Measurements from ENCODE around the gene CCDC13. TPM values are rescaled to one million over a fixed set of nuclear protein-coding genes. Genes with fewer than 3 reads are reported as not detected.

Gene CCDC13
- total RNA-seq, 1 experiment from 2014 or later = 0.82 TPM

DNA sequence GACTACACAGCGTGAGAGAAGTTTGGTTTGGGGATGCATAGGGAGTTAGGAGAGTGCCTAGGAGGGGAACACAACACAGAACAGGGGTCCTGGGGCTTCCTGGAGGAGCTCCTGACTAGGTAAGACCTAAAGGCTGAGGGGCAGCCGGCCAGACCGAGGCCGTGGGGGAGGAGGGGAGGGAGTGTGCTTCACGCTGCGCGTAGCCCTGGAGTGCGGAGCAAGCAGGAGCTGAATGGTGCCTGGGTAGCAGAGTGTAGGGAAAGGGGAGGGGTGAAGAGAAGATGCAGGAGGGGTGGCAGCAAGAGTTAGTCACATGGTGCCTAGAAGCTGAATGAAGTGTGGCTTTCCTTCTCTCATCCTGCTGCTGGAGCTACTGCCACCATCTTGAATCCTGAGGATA lies 38.0 kb downstream of the CCDC13 start:
- Histone ChIP-seq H3K36me3 (ENCODE audit: control insufficient read depth, insufficient read depth, low read length) (no peaks in the 10 kb centered on the region), H3K4me3 (ENCODE audit: low read depth, low read length) (no peak overlapping the region), H3K27me3 (replicated peaks; ENCODE audit: control insufficient read depth, insufficient read depth, low read length) (no peaks in the 10 kb centered on the region), H3K9me3 (no peaks in the 10 kb centered on the region), H3K4me1 (no peaks in the 10 kb centered on the region)
- H3K4me1 Mint-ChIP-seq (ENCODE audit: low read depth, unreplicated experiment) = no peaks in the 10 kb centered on the region
- no peak overlapping the region for H3K27ac Mint-ChIP-seq (ENCODE audit: unreplicated experiment)
- BruUV-seq (replicated peaks) = no TSS peak
- DNase-seq = no peak
- intact Hi-C loops (cut with micrococcal nuclease; ENCODE audit: unreplicated experiment) = no loop called here
- CTCF ChIA-PET = interaction anchor here (0.7 kb wide), 1 partner anchor 105 kb away, joined by 3 read pairs; no protein-coding TSS in a partner anchor
- H3K27me3 Mint-ChIP-seq (ENCODE audit: insufficient read depth, unreplicated experiment) = no peaks in the 10 kb centered on the region
- H3K4me3 Mint-ChIP-seq (ENCODE audit: unreplicated experiment) = no peak overlapping the region
- TF ChIP-seq, protein P1, sequence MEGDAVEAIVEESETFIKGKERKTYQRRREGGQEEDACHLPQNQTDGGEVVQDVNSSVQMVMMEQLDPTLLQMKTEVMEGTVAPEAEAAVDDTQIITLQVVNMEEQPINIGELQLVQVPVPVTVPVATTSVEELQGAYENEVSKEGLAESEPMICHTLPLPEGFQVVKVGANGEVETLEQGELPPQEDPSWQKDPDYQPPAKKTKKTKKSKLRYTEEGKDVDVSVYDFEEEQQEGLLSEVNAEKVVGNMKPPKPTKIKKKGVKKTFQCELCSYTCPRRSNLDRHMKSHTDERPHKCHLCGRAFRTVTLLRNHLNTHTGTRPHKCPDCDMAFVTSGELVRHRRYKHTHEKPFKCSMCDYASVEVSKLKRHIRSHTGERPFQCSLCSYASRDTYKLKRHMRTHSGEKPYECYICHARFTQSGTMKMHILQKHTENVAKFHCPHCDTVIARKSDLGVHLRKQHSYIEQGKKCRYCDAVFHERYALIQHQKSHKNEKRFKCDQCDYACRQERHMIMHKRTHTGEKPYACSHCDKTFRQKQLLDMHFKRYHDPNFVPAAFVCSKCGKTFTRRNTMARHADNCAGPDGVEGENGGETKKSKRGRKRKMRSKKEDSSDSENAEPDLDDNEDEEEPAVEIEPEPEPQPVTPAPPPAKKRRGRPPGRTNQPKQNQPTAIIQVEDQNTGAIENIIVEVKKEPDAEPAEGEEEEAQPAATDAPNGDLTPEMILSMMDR (IDR thresholded peaks at IDR 0.05; ENCODE audit: insufficient read depth in 1 of 2, low read depth in 1 of 2, low read length in 1 of 2, severe bottlenecking in 1 of 2, unreplicated experiment in 1 of 2) = no peak
- POLR2A ChIA-PET = no interaction called here
- no peaks in the 10 kb centered on the region for H3K9me3 Mint-ChIP-seq (ENCODE audit: unreplicated experiment)
- no peaks in the 10 kb centered on the region for H3K36me3 Mint-ChIP-seq (ENCODE audit: insufficient read depth, unreplicated experiment)

DNA sequence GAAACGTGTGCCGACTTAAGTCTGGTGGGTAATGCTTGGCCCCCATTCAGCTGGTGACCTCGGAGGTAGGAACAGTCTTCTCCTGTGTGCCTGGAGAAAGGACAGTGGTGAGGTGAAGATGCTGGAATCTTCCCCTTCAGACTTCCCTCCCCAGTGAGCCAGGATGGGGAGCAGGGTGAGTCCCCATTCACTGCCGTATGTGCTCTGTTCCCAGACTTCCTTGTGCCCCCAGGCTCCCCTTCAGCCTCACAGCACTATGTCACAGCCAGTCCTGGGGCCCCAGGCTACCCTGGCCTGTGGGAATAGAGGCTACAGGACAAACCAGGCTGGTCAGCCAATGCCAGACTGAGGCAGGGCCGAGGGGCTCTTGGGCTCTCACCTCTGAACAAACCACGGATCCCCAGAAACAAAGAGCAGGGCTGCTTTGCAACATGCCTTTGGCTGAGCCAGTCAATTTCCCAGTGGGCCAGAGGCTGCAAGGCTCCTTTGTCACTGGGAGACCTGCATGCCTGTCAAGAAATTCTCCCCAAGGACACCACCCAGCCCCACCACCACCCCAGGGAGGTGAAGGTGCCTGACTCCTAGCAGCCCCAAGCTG lies 38.7 kb downstream of the CCDC13 start:
- Histone ChIP-seq H3K36me3 (ENCODE audit: control insufficient read depth, insufficient read depth, low read length) (no peaks in the 10 kb centered on the region), H3K4me3 (ENCODE audit: low read depth, low read length) (no peak overlapping the region), H3K4me1 (no peaks in the 10 kb centered on the region), H3K27me3 (replicated peaks; ENCODE audit: control insufficient read depth, insufficient read depth, low read length) (no peaks in the 10 kb centered on the region; the same call in 1 of the 2 replicates), H3K9me3 (no peaks in the 10 kb centered on the region)
- TF ChIP-seq, protein P1 (IDR thresholded peaks at IDR 0.05; ENCODE audit: insufficient read depth in 1 of 2, low read depth in 1 of 2, low read length in 1 of 2, severe bottlenecking in 1 of 2, unreplicated experiment in 1 of 2) = no peak
- no peaks in the 10 kb centered on the region for H3K9me3 Mint-ChIP-seq (ENCODE audit: unreplicated experiment)
- H3K4me1 Mint-ChIP-seq (ENCODE audit: low read depth, unreplicated experiment) = no peaks in the 10 kb centered on the region
- BruUV-seq (replicated peaks) = no TSS peak
- POLR2A ChIA-PET = no interaction called here
- CTCF ChIA-PET = interaction anchor here (0.6 kb wide), 1 partner anchor 404 kb away, joined by 3 read pairs; no protein-coding TSS in a partner anchor
- no peak for DNase-seq
- intact Hi-C loops (cut with micrococcal nuclease; ENCODE audit: unreplicated experiment) = no loop called here
- H3K4me3 Mint-ChIP-seq (ENCODE audit: unreplicated experiment) = no peak overlapping the region
- no peaks in the 10 kb centered on the region for H3K27me3 Mint-ChIP-seq (ENCODE audit: insufficient read depth, unreplicated experiment)
- H3K36me3 Mint-ChIP-seq (ENCODE audit: insufficient read depth, unreplicated experiment) = no peaks in the 10 kb centered on the region
- no peak overlapping the region for H3K27ac Mint-ChIP-seq (ENCODE audit: unreplicated experiment)

DNA sequence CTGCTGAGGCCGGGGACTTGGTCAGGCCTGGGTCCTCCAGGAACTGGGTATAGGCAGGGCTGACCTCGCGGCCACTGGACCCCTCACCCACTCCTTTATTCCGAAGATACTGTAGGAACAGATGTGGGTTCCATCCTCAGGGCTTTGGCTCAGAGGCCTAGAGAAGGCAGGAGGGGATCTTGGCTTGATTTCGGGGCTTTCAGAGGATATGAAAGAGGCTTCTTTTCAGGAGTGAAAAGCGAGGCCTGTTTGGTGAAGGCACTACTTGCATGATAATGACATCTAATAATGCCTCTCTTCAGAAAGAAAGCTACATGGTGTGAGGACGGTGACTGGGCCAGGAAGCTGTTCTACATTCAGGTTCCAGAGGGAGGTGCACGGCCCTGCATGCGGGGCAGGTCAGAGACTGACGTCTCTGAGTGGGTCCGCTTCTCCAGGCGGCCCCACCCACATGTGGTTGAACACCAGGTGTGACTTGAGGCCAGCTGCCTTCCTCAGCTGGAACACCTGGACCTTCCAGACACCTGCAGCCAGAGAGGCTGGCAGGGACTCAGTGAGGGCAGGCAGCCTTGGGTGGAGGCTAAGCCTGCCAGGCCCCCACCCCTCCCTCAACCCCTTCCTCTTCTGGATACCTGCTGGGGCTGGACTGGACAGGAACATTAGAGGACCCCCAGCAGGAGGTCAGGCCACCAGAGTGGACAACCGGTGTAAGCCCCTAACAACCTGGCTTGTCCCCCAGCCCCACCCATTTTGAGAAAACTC lies 39.4 kb downstream of the CCDC13 start:
- Mint-ChIP-seq H3K27me3 (ENCODE audit: insufficient read depth, unreplicated experiment) (no peaks in the 10 kb centered on the region), H3K4me3 (ENCODE audit: unreplicated experiment) (no peak overlapping the region), H3K27ac (ENCODE audit: unreplicated experiment) (no peak overlapping the region), H3K4me1 (ENCODE audit: low read depth, unreplicated experiment) (no peaks in the 10 kb centered on the region), H3K36me3 (ENCODE audit: insufficient read depth, unreplicated experiment) (no peaks in the 10 kb centered on the region), H3K9me3 (ENCODE audit: unreplicated experiment) (no peaks in the 10 kb centered on the region)
- Histone ChIP-seq H3K27me3 (replicated peaks; ENCODE audit: control insufficient read depth, insufficient read depth, low read length) (no peaks in the 10 kb centered on the region; the same call in 1 of the 2 replicates), H3K4me1 (no peaks in the 10 kb centered on the region), H3K4me3 (ENCODE audit: low read depth, low read length) (no peak overlapping the region), H3K9me3 (no peaks in the 10 kb centered on the region), H3K36me3 (ENCODE audit: control insufficient read depth, insufficient read depth, low read length) (no peaks in the 10 kb centered on the region)
- BruUV-seq (replicated peaks) = no TSS peak
- ChIA-PET CTCF (interaction anchor here (0.6 kb wide), 1 partner anchor 405 kb away, joined by 3 read pairs; no protein-coding TSS in a partner anchor), POLR2A (no interaction called here)
- intact Hi-C loops (cut with micrococcal nuclease; ENCODE audit: unreplicated experiment) = no loop called here
- DNase-seq = no peak
- TF ChIP-seq, protein P1 (IDR thresholded peaks at IDR 0.05; ENCODE audit: insufficient read depth in 1 of 2, low read depth in 1 of 2, low read length in 1 of 2, severe bottlenecking in 1 of 2, unreplicated experiment in 1 of 2) = no peak

Data from Caco-2 (cell line).